OCI-LY1 (cell line): ENCODE results near the gene LANCL2.

ENCODE experiments used
- CTCF ChIP-seq: fragments of 200-600 bp; sonication (generic), shearing (Covaris generic); IDR thresholded peaks from 2 replicates; pipeline ENCODE4 v1.5.1; 2017; ENCODE audit warnings: mild to moderate bottlenecking, antibody characterized with exemption, low read length, moderate library complexity, mixed read lengths
- EZH2 ChIP-seq: fragments of 200-600 bp; sonication (generic), shearing (Covaris generic); IDR thresholded peaks from 2 replicates; pipeline ENCODE4 v1.8.0; 2017; ENCODE audit warnings: borderline replicate concordance, mixed run types, mild to moderate bottlenecking, antibody characterized with exemption, low read length, moderate library complexity, mixed read lengths

DNA sequence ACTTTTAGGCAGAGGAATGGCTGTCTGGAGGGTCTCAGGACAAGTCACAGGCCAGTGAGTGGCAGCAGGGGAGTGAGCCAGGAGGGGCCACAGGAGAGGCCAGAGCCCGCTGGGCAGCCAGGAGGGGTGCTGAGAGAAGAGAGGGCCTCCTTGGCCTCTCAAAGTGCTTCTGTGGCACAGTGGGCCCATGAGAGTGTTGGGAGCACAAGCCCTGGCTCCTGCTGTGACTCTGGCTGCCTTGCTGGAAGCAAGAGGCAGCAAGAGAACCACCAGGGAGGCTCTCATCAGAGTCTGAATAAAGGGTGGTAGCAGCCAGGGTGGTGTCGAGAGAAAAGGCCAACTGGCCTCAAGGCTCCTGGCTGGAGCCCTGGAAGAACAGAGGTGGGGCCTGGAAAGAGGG, 116.0 kb downstream of the LANCL2 start:
- TF ChIP-seq CTCF (no peak), EZH2 (no peak)
